ENCODE data around the gene ST6GALNAC2. TPM values are rescaled to one million over a fixed set of nuclear protein-coding genes. Genes with fewer than 3 reads are reported as not detected.

ST6GALNAC2 gene
- polyA plus RNA-seq, 3 donors = 8.5 to 9.9 (median 9.6) TPM

GRCh38 chr17:76601065-76601464, 15.4 kb upstream of the ST6GALNAC2 start:
- DNase-seq (ENCODE audit: low read depth in 3 of 3, low spot score in 2 of 3) = no peak

DNA sequence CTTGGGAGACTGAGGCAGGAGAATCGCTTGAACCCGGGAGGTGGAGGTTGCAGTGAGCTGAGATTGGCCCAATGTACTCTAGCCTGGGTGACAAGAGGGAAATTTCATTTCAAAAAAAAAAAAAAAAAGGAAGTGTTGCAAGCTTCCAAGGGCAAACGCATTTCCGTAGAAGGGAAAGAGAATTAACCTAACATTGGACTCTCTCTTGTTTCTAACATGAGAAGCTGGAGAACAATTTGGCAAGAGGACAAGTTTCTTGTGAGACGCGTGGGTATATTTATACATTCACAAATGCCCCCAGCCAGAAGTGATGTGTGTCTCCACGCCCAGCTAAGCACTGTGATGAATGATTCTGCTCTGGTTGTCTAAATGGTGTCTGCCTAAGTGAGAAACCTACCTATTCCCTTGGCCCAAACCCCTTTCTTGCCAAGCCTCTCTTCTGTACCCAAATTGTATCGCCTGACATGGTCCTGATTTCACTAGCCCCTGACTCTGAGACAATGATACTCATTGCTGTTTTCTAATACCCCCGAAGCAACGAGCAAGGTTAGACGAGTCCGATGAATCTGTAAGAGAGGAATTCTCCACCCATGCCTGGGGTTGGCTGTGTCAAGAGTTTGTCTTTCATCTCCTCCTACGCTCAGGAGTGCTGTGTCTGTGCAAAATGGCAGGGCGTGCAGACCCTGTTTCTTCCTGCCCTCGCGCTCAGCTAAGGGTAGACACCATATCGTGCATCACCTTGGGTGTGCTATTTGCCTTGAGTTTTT, 14.2 kb upstream of the ST6GALNAC2 start:
- DNase-seq (ENCODE audit: low read depth in 3 of 3, low spot score in 2 of 3) = no peak

DNA sequence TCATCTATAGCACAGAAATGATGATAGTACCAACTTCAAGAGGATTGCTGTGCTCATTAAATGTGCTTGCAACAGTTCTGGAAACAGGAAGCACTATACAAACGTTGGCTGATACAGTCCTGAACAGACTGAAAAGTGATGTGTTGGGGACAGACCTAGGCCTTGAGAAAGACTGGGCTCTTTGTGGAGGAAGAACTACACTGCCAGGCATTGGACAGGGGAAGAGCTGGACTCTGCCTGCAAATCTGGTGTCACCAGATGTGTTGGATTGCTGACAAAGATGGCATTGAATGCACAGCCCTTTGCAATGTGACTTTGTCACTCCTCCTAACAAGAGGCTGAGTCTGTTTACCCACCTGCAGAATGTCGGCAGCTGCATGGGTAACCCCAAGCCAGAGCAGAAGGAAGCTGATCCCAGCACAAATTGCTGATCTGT, 12.4 kb upstream of the ST6GALNAC2 start:
- no peak for DNase-seq (ENCODE audit: low read depth in 3 of 3, low spot score in 2 of 3)

- DNase-seq (ENCODE audit: low read depth in 3 of 3, low spot score in 2 of 3) = no peak
Observed at GRCh38 chr17:76597156-76598003, 11.7 kb upstream of the ST6GALNAC2 start.

- no peak for DNase-seq (ENCODE audit: low read depth in 3 of 3, low spot score in 2 of 3)
Observed at GRCh38 chr17:76594690-76595089, 9.0 kb upstream of the ST6GALNAC2 start.

DNA sequence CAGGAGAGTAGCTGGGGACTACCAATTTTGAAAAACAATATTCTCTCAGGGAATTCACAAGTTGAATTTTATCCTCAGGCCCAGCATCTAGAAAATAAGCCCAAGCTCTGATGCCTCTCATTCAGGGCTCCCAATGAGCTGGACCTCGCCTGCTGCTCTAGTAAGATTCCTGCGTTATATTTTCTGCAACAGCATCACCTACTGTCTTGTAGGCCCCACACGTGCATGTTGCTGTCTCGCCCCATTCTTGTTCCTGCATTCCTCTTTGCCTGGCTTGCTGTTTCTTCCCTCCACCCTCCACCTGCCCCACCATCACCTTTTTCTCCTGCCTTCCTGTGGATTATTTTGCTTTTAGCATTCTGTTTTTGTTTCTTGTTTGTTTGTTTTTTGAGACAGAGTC, 8.3 kb upstream of the ST6GALNAC2 start:
- DNase-seq (ENCODE audit: low read depth in 3 of 3, low spot score in 2 of 3) = no peak

DNA sequence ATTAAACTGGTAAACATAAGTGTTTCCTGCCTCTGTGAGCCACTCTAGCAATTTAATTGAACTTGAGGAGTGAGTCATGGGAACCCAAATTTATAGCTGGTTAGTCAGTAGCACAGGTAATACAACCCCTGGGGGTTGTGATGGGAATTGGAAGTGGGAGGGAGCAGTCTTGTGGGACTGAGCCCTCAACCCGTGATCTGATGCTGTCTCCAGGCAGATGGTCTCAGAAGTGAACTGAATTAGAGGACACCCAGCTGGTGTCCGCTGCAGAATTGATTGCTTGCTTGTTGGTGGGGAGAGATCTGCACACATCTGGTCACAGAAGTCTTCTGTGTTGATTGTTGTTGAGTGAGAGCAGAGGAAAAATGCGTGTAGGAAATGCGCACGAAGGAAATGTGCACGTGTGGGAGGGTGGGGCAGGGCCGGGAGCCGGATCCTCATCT, 7.7 kb upstream of the ST6GALNAC2 start:
- DNase-seq (ENCODE audit: low read depth in 3 of 3, low spot score in 2 of 3) = no peak

DNA sequence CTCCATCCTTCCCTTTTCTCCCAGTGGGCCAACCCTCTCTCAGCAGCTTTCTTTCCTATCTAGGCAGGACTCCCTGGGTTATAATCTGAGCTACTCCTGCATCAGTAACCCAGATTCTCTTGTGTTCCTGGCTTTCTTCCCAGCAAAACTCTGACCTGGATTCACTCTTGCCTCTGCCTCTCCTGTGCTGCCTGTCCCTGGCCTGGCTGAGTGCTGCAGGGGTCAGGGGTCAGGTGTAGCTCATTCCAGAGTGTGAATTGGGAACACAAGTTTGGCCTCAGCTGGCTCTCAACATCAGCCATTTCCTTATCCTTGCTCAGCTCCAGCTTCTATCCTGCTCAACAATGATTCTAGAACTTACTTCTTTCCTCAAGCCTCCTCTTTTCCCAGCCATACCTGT, 2.5 kb upstream of the ST6GALNAC2 start:
- no peak for DNase-seq (ENCODE audit: low read depth in 3 of 3, low spot score in 2 of 3)

GRCh38 chr17:76586741-76587487, 1.3 kb upstream of the ST6GALNAC2 start:
- DNase-seq (ENCODE audit: low read depth in 3 of 3, low spot score in 2 of 3) = no peak

DNA sequence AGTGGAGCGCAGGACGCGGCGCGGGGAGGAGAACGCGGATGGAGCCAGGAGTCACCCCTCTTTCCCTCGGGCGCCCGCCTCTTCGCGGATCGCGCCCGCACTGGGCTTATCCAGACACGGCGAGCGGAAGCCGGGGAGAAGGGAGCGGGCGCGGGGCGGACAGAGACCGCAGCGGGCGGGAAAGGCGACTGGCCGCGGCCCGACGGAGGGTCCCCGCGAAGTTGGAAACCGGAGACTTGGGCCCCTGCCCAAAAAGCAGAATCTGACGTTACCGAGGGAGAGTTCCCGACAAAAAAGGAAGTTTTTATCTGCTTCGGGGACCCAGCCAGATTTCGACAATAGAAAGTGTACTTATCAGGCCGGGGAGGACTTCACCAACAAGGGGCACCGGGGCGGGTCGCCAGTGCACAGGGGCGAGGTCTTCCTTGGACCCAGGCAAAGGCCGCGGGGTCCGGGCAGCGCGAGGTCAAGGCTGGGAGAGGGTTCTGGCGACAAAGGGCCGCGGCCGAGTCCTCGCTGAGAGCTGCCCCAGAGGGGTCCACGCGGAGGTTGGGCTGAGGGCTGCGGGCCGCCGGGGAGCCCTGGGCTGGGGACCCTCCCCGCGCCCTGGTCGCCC, 519 bp downstream of the ST6GALNAC2 start:
- no peak for DNase-seq (ENCODE audit: low read depth in 3 of 3, low spot score in 2 of 3)

DNA sequence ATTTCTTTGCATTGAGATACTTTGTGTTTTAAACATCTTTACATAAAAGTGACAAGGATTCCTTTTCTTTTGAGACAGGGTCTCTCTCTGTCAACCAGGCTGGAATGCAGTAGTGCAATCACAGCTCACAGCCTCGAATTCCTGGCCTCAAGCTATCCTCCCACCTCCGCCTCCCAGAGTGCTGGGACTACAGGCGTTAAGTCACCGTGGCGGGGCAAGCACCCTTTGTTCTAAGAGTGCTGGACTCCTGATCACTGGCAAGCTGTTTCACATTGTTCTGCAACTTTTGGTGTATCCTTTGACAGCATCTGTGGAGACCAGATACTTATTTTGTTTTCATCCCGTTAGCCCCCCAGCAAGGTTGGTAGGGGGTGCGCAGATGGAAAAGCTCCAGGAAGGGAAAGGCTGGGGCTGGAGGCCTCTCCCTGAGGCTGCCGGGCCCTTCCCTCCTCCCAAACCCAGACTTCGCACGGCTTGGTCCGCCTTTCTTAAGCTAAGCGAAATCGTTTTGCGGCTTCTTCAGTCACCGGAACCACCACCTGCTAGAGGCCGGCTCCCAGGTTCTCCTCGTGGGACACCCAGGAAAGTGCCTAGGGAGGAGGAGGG, 1.1 kb downstream of the ST6GALNAC2 start:
- DNase-seq (ENCODE audit: low read depth in 3 of 3, low spot score in 2 of 3) = no peak

- DNase-seq (ENCODE audit: low read depth in 3 of 3, low spot score in 2 of 3) = no peak
Observed at GRCh38 chr17:76582660-76583059, 3.0 kb downstream of the ST6GALNAC2 start.

DNA sequence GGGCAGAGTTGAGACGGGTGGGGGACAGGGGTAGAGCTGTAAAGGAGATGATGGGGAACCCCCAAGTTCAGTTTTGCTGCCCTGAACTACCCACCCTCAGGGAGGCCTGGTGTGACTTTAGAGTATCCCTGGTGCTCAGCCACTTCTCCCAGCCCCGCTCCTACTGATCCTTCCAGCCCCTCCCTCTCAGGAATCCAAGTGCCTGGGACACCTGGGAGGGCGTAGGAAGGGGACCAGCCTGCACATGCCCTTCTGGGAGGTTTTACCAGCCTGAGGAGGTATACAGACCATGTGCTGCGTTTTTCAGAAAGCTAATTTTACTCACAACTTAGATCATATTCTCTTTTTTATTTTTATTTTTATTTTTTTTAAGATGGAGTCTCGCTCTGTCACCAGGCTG, 4.1 kb downstream of the ST6GALNAC2 start:
- no peak for DNase-seq (ENCODE audit: low read depth in 3 of 3, low spot score in 2 of 3)

GRCh38 chr17:76579281-76579680, 6.4 kb downstream of the ST6GALNAC2 start:
- no peak for DNase-seq (ENCODE audit: low read depth in 3 of 3, low spot score in 2 of 3)

DNA sequence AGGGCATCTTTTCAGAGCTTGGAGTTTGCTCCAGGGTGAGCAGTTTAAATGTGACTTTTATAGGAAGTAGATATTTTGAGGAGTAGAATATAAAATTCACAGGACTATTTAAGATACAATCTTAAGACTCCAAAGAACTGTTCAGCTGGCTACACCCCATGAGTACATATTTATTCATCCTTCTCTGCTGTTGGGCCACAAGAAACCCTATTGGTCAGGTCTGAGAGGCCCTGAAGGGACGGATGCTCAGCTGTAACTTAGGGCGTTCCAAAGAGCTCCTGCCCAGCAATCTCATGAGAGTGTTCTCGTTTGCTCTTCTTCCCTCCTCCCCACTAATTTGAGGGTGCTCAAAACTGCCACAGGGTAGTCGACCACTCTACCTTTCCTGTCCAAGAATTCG, 7.3 kb downstream of the ST6GALNAC2 start:
- DNase-seq (ENCODE audit: low read depth in 3 of 3, low spot score in 2 of 3) = no peak

GRCh38 chr17:76577876-76578275, 7.8 kb downstream of the ST6GALNAC2 start:
- DNase-seq (ENCODE audit: low read depth in 3 of 3, low spot score in 2 of 3) = no peak

DNA sequence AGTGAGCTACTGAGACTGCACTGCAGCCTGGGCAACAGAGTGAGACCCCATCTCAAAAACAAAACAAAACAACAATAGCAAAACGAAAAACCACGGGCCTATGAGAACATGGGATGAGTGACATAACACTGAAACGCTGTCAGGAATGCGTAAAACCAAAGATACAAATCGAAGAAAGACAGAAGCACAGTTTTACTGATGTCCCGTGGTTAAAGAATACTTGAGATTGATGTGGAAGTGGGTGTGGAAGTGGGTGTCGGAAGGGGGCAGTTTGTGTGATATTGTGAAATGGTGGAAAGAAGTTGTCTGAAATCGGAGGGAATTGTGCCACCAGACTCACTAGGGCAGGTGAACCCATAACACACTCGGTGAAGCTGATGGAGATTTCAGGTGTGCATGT, 9.5 kb downstream of the ST6GALNAC2 start:
- no peak for DNase-seq (ENCODE audit: low read depth in 3 of 3, low spot score in 2 of 3)

- no peak for DNase-seq (ENCODE audit: low read depth in 3 of 3, low spot score in 2 of 3)
Observed at GRCh38 chr17:76575570-76575969, 10.1 kb downstream of the ST6GALNAC2 start.

DNA sequence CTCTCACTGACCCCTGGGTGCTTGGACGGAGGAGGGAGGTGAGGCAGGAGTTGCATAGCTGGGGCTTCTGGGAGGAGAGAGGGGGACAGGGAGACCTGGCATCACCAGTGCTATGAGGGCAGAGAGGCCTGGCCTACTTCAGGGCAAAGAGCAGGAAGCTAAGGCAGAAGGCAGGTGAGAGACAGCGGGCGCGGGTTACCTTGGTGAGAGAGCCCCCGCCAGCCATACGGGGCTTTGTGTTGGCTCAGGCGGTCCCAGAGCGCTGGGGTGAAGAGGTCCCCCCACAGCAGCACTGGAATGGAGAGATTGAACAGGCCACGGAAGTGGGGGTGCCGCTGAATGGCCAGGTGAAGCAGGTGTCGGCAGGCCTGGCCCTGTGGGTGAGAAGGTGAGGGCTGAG, 11.5 kb downstream of the ST6GALNAC2 start:
- no peak for DNase-seq (ENCODE audit: low read depth in 3 of 3, low spot score in 2 of 3)

GRCh38 chr17:76573096-76573495, 12.6 kb downstream of the ST6GALNAC2 start:
- no peak for DNase-seq (ENCODE audit: low read depth in 3 of 3, low spot score in 2 of 3)
